ENCODE measurements around the gene RAB25.
"Not testable (repeated sequence)": the region's sequence is repeated elsewhere in the genome, so short reads cannot be mapped to it uniquely, and the experiment has no call there.

The RAB25 gene

DNA sequence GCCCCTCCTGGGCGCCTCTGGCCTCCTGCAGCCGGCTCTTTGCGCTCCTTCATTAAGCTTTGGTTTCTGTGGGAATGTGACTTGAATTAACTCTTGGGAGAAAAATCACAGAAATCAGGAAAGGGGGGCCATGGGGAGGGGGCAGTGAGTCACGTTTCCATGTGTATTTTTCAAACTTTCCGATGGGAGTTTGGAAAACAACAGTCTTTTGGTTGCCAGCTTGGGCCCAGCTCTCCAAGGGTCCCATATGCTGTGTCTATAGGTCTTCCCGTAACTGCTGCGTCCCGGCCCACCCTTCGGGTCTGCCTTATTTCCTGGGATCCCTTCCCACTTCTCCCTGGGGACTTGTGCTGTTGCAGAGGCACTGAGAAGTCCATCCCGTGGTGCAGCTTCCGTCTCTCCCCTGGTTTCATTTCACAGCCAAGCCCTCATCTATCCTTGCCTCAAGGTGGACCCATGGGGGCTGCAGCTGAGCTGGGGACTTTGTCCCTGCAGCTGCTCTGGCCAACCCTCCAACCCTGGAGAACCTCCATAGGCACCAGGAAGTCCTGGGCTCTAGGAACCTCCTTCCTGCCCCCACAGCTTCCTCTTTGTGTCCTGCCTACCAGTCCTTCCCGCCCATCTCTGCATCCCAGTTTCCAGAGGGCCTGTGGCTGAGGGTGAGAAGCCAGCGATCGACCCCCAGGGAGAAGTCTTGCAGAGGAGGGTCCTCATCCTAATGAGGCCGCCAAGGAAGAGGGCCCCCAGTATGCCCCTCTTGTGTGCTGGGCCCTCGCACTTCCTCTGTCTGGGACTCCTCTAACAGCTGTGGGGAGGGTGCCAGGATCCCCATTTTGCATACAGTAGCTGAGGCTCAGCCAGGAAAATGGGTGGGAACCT, 41.9 kb downstream of the RAB25 start:
- DNase-seq (ENCODE audit: low spot score): no peak

DNA sequence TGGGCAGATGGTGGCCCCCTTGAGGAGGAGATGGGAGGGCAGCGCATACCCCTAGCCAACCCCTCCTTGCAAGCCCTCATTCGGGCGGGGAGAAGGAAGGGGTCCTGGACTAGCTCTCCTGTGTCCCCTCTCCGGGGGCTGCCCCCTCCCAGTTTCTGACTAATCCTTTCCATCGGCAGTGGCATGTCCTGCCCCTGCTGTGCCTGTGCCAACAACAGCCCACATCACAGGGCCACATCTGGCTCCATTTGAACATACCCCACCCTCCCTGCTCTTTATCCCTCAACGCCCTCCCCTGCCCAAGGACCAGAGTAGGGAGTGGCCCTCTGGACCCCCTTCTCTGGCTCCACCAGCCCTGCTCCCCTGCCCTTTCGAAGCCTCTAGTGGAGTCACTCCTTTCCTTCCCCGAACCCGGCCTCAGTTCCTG, 42.6 kb downstream of the RAB25 start:
- DNase-seq (ENCODE audit: low spot score): no peak

DNA sequence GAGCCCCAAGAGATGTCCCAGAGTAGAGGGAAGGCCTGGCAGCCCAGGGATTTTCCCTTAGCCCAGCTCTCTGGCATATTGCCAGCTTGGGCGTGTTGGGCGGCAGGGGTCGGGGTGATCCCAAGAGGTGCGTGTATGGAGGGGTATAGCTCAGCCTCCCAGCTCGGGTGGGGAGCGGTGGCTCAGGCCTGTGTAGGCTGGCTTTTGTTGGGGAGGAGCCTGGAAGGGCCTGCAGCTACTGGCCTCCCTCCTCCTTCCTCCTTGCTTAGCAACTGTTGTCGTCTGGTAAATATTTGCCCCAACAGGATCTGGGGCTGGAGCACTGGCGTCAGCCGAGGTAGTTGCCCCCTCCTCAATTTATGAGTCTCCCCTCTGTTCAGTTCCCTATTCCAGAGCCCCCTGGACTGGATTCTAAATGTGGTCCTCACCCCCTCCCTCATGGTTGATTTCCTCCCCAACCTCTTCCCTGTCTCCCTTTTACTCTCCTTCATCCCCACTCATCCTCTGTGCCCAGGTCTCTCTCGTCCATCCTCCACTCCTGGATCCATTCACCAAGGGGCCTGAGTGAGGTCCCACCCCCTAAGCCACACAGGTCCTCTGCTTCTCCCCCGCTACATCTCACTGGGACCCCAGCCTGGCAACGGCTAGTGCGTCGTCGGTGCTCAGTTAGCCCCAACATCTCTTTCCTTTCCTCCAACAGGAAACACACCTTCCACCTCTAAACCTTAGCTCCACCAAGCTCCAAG, 43.3 kb downstream of the RAB25 start:
- DNase-seq (ENCODE audit: low spot score): no peak

DNA sequence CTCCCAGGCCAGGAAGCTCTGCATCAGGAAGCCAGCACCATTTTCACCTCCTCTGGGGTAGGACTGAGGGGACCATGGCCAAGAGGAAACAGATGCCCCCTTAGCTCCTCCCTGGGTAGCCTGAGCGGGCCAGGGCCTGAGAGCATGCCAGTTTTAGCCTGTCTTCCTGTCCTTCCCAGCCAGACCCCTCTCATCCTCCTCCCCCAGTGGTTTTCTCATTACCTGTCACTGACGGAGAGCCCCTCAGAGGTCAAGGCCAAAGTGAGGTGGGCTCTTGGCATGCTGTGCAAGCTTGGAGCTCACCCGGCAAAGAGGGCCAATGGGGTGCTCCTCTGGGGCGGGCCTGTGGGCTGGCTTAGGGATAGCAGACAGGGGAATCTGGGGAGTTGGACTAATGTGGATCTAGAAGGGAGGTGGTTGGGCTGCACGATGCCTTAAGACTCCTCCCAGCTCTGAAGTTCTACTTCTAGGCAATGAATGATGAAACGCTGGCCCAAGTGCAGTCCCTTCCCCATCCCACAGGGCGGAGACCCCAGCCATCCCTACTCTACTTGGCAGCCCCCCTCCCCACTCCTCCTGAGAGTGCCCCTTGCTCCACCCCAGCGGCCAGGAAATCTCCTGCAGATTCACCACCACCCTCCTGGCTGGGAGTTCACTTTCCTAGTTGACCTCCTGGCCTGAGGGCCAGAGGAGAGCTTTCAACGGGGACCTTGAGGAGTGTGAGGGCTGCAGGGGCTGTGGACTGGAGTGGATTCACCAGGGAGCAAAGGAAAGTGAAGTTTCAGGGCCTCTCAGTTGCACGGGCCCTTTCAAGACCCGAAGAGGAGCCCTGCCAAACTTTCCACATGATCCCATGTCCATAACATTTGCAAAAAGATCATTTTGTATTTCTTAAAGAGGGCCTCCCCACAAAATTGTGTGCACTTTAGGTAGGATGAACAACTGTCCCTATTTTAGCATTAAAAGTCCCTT, 44.2 kb downstream of the RAB25 start:
- DNase-seq (ENCODE audit: low spot score): no peak

DNA sequence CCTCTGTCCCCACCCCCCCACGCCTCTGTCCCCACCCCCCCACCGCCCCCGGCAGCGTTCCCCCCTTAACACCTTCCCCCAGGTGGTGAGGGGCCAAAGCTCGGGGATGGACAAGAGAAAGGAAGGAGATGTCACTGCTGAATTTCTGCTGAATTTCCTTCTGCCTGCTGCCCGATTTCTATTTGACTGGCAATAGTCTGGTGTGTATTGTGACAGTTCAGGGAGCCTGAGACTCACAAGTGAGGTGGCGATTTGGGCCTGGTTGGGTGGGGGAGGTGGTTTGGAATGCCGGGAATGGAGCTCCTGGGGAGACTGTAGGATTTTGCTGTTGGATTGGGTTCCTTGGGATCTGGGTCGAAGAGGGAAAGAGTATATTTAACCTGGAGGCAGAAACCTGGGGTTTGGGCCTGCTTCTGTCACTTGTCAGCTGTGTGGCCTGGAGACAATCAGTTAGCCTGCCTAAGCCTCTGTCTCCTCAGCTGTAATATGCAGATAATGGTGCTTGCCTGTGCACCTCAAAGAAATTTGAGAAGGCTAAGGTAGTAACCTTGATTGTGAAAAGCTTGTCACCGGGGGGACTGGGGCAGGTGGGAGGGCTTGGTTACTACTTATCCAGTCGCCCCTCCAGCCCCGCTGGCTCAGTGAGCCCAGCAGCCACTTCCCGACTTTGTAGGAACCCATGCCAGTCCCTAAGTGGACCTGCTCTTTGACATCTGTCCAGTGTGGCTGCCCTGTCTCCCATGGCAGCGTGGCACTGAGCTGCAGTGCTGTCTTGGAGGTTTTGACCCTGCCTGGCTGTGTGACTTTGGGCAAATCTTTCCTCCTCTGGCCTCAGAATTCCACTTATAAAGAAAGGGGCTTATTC, 45.9 kb downstream of the RAB25 start:
- no peak for DNase-seq (ENCODE audit: low spot score)

DNA sequence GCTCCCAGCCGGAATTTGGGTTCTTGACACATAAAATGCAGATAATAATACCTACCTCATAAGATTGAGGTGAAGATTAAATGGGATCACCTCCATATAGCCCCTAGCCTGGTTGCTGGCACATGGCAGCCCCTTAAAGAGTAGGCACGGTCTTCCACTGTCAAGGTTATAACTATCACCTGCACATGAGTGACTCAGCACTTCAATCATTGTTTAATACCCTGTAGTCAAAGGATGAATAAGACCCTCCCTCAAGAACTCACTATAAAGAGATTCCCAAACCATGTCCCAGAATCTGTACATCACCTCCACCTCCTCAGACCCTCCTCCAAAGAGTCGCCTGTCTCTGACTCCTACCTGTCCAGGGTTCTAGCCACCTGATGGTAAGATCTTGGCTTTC, 47.1 kb downstream of the RAB25 start:
- no peak for DNase-seq (ENCODE audit: low spot score)

DNA sequence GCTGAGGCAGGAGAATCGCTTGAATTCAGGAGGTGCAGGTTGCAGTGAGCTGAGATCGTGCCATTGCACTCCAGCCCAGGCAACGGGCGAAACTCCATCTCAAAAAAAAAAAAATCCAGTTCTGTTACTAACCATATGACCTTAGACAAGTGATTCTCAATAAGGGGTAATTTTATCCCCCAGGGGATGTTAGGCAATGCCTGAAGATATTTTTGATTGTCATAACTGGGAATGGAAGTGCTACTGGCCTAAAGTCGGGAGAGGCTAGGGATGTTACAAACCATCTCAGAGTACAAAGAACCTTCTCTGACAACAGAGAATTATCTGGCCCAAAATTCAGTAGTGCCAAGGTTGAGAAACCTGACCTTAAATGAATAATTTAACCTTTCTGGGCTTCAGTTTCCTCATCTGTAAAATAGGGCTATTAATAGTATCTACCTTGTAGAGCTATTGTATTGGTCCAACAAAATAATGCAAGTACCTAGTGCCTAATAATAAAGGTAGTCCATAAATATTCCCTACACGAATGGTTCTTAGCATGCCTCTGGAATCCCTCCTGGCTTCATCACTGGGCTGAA, 47.8 kb downstream of the RAB25 start:
- DNase-seq (ENCODE audit: low spot score): no peak

DNA sequence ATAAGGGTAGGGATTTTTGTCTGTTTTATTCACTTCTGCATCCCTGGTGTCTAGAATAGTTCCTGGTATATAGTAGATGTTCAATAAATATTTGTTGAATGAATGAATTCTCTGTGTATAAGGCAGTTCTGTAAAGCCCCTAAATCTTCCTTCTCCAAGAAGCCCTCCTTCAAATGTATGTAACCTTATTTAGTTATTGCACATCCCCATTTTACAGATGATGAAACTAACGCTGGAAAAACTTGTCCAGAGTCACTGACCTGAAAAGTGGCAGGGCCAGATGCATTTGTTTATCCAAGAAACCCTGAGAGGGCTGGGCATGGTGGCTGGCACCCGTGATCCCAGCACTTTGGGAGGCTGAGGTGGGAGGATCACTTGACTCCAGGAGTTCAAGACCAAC, 49.3 kb downstream of the RAB25 start:
- no peak for DNase-seq (ENCODE audit: low spot score)

DNA sequence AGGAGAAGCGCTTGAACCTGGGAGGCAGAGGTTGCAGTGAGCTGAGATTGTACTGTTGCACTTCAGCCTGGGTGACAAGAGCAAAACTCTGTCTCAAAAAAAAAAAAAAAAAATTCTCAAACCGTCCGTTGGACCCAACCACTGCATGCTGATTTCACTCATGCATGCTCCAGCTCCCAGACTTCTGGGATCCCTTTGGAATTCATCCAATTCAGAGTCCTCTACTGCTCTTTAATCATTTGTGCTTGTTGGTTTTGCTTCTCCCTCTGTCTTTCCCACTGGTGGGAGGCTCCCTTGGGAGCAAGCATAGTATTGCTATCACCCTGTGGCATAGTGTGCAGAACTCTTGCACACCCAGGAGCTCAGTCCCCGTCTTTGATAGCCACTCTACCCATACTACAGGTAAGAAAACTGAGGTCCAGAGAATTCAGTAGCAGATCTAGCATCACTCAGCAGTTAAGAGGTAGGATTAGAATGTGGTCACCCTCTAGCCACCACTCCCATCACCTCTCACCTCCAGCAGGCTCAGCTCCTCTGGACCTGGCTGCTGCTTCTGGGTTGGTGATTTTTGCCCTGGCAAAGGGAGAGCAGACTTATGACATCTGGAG, 50.5 kb downstream of the RAB25 start:
- no peak for DNase-seq (ENCODE audit: low spot score)

DNA sequence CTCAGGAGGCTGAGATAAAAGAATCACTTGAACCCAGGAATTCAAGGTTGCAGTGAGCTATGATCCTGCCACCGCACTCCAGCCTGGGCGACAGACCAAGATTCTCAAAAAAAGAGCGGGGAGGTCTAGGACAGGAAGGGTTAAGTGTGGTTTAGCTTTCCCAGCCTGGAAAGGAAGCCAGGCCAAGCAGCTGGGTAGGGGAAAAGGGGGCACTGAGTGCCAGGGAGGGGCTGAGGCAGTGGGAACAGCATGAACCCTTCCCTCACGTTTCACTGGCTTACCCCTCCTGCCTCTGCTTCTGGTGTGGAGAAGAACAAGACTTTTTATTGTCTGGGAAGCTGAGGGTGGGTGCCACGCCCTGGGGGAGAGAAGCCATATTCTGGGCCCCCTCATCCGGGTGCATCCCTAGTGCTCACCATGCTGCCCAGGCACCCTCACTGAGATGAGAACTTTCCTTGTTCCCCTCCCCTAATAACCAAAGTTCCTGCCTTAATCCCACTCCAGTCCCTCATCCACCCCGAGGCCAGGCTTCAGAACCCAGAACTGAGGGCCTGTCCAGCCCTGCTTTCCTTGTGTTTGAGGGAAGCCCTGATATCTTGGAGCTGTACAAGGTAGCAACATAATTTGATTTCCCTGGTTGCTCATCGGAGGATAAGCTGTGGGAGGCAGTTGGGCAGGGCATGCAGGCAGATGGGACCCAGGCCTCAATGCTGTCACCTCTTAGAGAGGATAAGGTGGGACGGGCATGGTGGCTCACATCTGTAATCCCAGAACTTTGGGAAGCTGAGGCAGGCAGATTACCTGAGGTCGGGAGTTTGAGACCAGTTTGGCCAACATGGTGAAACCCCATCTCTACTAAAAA, 51.5 kb downstream of the RAB25 start:
- no peak for DNase-seq (ENCODE audit: low spot score)

DNA sequence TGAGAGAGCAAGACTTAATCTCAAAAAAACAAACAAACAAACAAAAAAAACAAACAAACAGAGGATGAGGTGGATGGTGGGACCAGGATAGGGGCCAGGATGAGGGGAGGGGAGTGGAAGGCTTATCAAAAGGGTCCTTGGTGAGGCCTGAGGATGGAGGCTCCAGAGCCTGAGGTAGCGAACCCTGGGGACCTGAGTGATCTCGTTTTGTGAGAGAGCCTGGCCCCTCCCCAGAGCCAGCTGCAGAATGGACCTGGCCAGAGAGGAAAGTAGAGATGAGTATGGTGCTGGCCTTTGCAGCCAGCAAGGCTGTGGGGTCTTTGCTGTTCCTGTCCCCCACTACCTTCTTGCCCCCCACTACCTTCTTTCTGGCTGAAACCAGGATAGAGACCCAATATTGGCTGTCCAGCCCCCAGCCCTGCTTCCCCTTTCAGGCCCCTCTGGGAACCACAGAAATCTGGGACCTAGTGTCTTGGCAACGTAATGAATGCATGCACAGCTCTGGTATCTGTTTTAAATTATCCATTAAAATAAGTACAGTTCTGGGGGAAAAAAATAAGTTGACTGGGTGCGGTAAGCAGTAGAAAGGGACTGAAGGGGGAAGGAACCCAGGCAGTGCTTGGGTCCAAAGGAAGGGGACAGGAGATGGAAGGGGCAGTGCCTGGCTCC, 52.5 kb downstream of the RAB25 start:
- DNase-seq (ENCODE audit: low spot score): no peak

DNA sequence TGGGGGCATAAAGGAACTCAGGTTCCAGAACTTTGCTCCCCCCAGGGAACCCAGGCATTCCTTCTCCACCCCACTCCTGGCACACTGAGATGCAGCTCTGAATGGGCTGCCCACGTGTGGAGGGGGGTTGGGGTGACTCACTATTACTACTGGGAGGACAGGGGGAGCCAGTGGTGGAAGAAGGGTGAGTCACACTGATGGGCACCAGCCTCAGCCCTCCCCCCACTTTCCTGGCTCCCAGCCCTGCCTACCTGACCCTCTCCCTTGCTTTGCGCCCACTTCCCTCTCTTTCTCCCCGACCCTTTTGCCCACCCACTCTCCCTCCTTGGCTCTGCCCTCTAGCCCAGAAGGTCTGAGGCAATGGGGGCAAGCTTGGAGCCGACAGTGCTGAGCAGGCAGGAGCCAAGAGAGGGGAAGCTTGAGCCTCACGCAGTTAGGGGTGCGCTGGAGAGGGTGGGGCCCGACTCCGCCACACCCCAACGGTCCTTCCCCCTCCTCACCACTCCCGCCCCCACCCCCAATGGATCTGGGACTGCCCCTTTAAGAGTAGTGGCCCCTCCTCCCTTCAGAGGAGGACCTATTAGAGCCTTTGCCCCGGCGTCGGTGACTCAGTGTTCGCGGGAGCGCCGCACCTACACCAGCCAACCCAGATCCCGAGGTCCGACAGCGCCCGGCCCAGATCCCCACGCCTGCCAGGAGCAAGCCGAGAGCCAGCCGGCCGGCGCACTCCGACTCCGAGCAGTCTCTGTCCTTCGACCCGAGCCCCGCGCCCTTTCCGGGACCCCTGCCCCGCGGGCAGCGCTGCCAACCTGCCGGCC, 53.4 kb downstream of the RAB25 start, which contains the start of gene LMNA:
Gene LMNA (plus strand): TSS at position 611 of the 818 bp plus-strand sequence. CDS start 208 bp downstream, outside the sequence.
- DNase-seq (ENCODE audit: low spot score): peak; percentile 85

DNA sequence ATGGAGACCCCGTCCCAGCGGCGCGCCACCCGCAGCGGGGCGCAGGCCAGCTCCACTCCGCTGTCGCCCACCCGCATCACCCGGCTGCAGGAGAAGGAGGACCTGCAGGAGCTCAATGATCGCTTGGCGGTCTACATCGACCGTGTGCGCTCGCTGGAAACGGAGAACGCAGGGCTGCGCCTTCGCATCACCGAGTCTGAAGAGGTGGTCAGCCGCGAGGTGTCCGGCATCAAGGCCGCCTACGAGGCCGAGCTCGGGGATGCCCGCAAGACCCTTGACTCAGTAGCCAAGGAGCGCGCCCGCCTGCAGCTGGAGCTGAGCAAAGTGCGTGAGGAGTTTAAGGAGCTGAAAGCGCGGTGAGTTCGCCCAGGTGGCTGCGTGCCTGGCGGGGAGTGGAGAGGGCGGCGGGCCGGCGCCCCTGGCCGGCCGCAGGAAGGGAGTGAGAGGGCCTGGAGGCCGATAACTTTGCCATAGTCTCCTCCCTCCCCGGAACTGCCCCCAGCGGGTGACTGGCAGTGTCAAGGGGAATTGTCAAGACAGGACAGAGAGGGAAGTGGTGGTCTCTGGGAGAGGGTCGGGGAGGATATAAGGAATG, 54.1 kb downstream of the RAB25 start:
- no peak for DNase-seq (ENCODE audit: low spot score)

DNA sequence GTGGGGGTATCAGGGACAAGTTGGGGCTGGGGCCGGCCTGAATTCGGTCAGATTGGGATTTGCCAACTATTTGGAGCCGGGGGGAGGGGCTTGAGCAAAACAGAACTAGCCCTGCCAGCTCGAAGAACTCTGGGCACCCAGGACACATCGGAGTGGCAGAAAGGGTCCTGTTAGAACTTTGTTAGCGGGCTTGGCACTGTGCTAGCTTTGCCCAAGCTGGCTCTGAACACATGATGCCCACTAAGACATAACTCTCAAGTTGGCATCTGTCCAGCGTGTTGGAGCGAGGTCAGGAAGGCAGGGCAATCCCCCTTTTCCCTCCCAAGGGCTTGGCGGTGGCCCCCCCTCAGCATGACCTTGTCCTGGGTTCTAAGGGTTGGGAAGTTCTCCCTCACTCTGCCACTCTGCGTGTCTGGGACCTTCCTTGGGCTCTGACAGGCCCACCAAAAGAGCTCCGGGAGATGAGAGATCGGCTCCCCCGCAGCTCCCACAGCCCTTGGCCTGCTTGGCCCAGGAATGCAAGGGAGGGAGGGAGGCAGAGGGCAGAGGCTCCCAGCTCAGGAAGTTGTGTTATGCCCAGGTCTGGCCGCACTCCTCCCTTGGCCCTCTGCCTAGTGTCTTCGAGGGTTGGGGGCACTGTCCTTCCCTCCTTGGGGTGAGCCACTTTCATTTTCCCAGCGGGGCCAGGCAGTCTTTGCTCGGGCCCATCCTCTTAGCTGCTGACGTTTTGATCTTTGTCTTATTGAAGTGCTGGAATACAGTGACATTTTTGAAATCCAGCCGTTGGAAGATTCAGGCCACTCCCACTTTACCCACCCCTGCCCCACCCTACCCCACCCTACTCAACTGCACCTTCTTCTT, 54.8 kb downstream of the RAB25 start:
- peak; percentile 62 for DNase-seq (ENCODE audit: low spot score)

DNA sequence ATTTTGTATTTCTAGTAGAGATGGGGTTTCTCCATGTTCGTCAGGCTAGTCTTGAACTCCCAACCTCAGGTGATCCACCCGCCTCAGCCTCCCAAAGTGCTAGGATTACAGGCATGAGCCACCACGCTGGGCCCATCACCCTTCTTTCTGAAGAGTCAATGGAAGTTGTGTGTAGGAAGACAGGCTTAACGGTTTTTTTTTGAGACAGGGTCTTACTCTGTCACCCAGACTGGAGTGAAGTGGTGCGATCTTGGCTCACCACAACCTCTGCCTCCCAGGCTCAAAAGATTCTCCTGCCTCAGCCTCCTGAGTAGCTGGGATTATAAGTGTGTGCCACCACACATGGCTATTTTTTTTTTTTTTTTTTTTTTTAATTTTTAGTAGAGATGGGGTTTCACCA, 55.8 kb downstream of the RAB25 start:
- DNase-seq (ENCODE audit: low spot score): not testable (repeated sequence)

DNA sequence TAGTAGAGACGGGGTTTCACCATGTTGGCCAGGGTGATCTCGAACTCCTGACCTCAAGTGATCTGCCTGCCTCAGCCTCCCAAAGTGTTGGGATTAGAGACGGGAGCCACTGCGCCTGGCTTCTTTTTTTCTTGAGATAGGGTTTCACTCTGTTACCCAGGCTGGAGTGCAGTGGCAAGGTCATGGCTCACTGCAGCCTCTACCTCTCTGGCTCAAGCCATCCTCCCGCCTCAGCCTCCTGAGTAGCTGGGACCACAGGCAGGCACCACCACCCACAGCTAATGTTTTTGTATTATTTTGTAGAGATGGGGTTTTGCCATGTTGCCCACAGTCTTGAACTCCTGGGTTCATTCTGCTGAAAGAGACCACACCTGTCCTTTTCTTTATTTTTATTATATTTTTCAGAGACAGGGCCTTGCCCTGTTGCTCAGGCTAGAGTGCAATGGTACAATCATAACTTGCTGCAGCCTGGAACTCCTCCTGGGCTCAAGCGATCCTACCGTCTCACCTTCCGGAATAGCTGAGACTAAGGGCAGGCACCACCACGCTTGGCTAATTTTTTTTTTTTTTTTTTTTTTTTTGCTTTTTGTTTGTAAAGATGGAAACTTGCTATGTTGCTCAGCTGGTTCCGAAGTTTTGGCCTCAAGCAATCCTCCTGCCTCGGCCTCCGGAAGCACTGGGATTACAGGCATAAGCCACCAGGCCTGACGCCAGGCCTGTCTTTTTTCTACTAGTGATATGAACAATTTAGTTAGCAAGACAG, 56.6 kb downstream of the RAB25 start:
- no peak for DNase-seq (ENCODE audit: low spot score)
